ENCODE results near the gene STK39. TPM values are rescaled to one million over a fixed set of nuclear protein-coding genes. Genes with fewer than 3 reads are reported as not detected.

The STK39 gene
- total RNA-seq, 1 experiment from 2014 or later: 22.5 TPM

DNA sequence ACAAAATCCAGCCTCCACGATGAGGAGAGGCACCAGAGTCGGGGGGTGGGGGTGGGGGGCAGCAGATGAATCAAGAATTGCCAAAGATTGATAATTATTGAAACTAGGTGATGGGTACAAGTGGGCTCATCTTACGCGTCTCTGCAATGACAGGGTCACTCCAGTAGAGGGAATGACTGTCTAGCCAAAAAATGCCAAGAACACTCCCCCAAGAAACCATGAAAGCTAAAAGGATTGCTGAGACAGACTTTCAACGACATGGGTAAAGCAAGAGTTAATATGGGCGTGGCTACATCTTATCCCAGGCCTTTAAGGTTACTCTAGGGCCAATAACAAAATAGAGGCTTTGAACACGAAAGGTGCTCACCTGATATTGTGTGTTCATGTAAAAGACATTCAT lies 86.5 kb downstream of the STK39 start:
- DNase-seq (ENCODE audit: low read depth): peak; percentile 8

DNA sequence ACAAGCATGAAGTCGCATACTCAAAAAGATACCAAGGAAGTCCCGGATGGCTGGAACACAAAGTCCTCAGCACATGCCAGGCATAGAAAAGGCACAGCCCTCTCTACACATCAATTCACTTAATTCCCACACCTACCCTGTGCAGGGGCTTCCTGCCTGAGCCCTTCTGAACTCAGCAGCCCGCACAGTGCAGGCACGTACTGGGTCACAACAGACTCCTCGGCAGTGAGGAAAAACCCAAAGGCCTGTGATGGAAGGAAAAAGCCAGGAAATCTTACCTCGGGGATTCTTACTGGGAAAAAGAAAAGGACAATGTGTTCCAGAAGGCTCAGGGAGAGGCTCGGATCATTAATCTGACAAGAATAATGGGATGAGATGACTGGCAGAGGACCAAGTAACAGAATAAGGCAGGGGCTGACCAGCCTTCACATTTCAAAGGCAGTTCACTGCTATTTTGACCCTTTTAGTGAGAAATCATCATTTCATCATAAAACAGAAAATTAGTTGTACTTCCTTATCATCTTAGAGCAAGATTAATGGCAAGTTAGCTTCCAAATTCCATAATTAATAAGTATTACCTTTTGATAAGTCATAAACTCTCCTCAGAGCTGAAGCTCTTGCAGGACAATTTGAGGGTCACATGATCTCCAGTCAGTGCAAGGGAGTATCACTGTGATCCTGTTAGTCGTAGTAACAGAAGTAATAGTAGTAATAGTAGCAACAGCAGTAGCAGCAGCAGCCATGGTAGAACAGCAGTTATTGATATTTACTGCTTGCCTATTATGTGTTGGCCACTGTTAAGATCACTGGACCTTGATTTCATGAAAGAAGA lies 87.4 kb downstream of the STK39 start:
- no peak for DNase-seq (ENCODE audit: low read depth)

DNA sequence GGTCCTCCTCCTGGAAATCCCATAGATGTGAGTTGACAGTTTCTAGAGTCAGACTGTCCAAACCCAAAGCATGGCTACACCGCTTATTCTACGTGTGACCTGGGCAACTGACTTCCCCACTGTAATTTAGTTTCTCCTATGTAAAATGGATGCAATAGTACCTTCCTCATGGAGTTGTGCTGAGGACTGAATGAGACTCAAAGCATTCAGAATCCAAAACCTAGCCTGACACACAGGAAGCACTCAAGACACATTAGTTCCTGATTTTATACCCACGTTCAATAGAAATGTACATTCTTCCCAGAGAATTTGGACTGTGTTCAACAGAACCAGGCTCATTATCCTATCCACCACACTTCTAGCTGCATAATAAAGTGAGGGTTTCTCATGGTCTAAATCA lies 88.8 kb downstream of the STK39 start:
- DNase-seq (ENCODE audit: low read depth): no peak

DNA sequence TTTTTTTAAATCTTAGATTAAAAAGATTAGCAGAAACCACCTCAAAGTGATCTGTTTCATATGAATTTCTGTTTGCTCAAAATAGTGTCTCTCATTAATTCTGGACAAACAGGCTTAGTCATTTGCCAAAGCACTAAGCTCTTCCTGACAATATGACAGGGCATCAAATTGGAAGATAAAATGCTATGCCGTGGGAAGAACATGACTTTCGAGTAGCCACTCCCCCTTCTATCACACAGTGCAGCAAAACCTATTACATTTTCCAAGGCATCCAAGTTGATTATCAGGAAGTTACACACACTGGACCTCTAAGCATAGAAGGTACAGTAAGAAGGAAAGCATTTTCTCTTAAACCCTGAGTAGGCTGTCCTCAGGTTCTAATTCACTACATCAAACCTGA lies 89.5 kb downstream of the STK39 start:
- DNase-seq (ENCODE audit: low read depth): no peak

DNA sequence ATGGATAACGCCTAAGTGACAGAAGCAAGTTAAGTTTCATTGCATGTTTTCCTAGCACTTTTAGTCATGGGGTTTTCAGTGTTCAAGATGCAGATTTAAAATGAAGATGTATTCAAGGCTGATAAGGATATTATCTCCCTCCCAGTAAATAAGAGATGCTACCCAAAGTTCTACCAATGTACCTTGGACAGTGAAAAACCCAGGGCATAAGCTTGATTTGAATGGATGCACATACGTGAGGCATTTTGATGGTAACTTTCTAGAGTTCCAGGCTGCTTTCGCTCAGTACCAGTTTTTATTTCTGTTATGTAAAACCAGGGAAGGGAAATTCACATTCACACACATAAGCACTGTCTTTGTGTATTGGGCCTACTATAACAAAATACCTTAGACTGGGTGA lies 90.3 kb downstream of the STK39 start:
- DNase-seq (ENCODE audit: low read depth): no peak

DNA sequence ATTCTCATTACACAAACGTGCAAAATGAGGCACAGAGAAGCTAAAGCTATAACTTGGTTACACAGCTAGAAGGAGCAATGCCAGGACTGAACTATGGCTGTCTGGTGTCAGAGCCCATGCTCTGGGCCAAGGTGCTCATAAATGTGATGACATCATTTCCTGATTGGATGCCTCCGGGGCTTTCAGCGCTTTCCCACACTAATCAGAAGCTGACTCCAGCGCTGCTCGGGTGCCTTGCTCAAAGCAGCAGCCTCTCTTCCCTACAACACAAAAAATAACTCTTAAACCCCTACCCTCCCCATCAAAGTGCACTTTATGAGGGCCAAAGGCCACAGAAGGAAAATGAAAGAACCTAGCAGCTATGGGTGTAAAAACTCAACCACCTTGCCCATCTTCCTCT lies 90.7 kb downstream of the STK39 start:
- peak; percentile 82 for DNase-seq (ENCODE audit: low read depth)

DNA sequence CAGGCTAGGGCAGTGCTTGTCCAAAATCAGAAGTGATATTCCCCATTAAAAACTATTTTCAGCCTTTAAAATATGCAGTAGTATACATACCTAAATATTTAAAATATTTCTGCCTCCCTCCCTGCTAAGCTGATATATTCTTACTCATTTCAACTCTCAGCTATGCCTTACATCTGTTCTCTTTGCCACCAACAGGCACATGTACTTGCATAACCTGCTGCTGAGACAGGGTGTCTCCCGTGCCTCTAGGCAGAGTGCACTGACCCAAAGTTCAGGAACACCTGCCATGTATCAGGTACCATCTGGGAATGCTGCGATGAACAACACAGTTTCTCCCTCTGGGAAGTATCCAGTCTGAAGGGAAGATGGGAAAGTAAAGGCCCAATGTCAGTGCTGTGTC lies 91.7 kb downstream of the STK39 start:
- DNase-seq (ENCODE audit: low read depth): no peak

DNA sequence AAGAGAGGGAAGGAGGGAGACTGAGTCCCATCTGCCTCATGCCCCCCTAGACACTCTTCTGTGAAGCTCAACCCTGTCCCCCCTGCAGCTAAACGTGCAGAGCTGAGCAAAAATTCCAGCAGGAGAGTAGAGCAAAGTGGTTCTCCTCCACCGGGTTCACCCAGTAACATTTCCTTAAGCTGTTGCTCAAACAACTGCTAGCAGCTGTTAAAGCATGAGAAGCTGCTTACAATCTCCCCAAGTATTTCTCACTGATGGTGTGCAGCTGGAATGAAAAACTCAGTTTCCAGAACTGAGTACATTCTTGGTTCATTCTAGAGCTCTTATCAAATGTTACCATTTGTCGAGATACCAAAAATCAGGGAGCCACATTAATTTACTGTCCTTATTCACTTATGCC lies 92.3 kb downstream of the STK39 start:
- no peak for DNase-seq (ENCODE audit: low read depth)

DNA sequence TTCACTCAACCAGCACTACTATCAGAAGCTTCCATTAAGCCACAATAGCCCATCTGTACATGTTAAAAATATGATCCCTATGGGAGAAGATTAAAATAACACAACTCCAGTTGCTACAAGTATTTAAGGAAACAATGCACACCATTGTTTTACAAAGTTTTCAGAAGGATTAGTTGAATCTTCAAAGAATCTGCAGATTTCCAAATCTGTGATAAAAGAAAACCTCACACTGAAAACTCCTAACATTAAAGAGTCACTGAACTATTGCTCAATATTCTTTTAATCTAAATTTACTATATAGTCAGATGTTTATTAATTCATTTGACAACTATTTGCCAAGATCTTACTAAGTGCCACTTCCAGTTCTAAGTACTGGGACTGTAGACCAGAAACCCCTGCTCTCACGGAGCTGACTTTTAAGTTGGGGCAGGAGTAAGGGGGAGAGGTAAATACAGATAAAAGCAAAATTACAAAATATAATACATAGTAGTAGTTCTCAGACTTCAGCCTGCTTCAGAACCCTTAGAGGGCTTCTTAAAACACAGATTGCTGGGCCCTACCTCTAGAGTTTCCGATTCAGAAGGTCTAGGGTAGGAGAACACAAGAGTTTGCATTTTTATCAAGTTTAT lies 94.4 kb downstream of the STK39 start:
- DNase-seq (ENCODE audit: low read depth): no peak

DNA sequence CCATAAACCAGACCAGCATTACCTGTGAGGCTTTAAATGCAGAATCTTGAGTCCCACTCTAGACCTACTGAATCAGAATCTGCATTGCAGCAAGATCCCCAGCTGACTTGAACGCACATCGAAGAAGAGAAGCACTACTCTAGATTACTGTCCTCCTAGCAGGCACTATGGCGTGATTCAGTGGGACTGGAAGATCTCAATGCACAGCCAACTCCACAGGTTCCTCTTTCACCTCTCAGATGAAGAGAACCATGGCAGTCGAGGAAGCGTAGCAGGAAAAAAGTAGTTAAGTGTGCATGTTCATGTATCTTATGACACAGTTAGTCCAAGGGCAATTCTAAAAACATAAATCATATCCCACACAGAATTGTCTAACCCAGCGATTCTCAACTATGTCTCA lies 97.4 kb downstream of the STK39 start:
- DNase-seq (ENCODE audit: low read depth): no peak

DNA sequence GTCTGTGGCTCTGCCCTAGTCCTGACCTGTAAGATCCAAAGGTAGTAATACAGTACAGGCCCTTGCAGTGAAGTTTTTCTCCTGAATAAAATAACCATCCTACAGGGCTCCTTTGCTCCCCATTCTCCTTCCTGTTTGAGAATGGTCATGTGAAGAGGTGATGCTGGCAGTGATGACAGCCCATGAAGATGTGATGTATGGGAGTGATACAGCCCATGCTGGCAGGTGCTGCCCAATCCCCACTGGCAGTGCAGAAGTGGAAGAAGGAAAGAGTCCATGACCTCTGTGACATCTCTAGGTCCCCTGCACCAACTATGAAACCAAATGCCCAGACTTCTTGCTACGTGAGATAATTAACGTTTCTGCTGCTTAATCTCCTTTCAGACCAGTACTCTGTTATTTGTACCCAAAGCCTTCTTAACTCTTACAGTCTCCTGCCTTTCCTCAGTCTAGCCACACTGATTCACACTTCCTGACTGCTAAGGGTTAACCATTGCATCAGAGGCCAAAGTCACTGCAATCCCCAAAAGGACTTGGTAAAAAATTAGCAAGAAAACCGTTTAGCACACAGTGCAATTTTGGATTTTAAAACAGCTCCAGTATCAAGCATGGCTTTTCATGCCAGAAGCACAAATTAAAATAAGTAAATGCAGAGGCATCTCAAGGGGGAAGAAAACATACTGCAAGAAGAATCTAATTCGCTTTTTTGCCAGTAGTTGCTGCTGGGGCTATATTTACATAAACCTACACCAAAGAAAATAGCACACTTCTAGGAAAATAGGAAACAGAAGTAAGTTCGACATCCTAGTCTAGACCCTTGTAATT lies 98.0 kb downstream of the STK39 start:
- no peak for DNase-seq (ENCODE audit: low read depth)

DNA sequence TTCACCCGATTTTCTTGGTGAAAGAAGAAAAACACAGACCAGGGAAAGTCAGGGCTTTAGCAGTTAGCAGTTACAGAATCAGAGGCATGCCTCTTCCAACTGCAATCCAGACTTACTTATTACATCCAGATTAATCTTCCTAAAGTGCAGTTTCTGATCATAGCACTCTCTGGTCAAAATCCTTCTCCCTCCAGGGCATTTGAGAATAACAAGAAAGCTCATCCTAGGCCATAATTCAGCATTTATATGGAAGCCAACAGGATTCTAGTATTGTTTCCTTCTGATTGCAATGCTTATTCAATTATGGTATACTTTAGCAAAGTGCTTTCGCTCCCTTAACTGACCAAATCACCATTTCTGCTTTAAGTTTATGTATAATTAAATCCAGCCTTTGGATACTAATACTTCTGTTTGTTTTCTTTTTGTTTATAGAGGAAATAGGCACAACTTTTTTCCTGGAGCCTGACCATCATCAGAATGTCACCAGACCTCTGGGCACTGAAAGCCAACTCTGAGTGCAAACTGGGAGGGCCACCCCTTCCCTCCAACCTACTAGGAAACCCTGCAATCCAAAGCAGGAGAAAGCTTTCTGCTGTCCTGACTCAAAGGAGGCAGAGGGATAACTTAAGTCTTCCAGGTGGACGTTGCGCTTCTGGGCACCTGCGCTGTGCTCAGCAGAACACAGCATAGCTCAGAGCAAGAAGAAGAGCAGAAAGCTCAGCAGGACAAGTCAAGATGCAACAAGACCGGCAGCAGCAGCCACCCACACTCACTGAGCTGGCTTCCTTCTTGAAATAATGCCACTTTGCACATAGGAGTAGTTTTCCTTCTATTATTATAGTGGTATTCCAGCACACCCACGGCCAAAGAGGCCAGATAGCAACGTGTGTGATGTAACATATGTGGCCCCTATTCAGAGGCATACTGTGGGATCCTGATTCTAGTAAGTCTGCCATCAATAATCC lies 99.3 kb downstream of the STK39 start:
- DNase-seq (ENCODE audit: low read depth): no peak

DNA sequence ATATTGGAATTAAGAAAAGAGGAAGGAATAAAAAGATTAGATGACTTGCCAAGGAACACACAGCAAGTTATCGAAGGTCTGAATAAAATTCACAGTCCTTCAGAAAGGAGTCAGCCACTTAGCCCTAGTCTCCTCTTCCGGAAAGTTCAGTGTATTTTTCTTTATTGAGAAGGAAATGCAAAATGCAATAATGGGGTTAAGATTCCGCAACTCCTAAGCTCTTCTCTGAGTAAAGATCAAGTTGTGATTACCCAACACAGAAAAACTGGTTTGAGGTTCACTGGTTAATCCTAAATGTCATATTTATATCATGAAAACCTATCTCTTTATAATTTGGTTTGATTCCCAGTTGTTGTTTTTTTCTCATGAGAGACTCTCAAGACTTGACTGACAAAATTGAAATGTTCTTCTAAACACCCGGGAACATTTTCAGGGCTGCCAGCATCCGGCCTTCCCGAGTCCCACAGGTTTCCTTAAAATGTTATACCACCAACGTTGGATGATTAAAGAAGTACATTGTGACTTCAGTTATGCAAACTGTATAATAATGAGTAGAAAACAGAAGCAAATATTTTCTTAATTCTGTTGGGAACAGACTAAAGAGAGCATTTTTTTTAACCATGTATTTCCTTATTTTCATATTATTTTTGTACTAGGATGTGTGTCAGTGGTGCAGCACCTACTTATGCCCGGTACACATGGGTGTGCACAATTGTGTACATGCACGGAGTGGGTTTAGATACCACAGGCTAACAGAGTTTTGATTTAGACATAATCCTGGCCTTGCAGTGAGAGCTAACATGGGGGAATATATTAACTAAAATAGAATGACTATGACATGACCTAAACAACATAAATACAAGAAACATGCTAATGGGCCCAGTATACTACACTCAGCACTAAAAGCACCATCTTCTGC lies 100.2 kb downstream of the STK39 start:
- no peak for DNase-seq (ENCODE audit: low read depth)

DNA sequence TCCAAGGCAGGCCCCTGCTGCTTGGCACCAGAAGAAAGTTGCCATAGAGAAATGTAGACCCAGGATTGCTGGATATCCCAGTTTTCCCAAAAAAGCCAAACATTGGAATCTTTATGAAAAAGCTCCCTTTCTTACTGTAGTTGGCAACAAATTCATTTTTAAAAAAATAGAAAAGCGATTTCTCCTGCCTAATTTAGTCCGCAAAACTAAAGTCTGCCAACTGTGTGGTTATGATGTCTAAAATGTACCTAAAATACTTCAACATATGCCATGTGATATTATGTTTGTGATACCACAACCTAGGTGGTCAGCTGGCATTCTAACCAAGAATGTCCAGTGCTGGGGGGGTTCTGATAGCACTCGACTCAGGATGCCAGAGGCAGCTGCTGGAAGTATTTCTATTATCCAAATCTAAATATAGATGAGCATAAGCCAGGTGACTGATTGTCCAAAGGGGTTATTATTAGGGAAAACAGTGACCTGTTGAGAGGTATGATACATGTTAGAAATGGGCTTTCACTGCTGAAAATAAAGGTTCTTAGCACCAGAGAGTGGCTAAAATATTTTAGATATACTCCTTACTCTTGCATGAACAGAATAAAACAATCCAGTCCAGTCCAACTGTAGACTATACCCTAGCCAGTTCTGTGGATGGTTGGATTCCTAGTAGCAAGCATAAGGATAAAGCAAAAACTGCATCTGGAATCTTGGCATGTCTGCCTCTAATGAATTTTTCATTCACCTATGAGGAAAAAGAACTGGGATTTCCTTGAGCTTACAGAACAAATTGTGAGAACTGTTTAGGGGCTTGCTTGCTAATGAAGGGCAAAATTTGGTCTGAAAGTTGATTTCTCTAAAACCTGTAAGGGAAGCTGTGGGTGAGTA lies 101.7 kb downstream of the STK39 start:
- DNase-seq (ENCODE audit: low read depth): no peak

DNA sequence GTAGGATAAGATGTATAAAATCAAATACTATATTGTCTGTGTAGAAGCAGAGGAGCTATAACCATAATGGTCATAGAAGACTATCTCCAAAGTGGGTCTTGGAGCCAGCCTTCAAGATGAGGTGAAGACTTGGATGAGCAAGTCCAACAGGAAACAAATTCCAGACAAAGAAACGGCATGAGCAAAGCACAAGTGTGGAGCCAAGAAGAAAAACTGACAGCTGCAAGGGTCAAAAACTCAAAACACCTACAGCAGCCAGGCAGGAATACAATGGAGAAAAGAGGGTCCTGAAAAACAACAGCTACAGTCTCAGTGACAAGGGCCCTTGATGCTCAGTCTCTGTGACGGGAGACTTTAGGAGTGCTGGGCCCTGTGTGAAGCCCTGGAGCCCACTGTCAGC lies 102.4 kb downstream of the STK39 start:
- DNase-seq (ENCODE audit: low read depth): no peak

DNA sequence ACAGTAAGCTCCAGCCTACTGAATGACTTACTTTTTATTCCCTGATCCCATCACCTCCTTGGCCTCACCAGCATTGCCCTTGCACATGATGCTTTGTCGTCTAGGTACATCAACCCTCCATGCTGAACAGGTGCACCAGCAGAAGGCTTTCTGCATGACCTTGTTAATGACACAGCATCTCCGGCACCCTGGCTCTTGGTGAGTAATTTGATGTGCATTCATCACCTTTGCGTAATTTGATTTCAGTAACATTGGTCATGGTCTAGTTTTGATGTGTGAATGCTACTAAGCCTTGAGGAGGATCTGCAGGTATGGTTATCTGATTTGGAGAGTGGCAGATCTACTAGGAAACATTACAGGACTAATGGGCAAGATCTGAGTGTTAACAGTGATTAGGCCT lies 103.6 kb downstream of the STK39 start:
- DNase-seq (ENCODE audit: low read depth): no peak

DNA sequence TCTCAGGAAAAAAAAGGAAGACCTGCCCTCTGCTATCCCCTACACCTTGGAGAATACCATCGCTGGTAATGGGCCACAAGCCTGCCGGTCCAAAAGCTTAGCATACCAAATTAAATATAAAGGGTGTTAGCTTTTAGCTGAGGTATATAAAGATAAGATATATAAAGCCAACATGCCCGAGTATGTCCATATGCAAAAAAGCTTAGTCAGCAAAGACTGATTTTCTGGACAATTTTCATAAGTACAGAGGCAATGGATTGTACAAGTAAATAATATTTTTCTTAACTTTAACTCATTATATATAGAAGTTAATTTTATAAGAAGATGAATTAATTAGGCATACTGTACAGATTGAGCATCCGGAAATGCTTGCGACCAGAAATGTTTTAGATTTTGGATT lies 106.5 kb downstream of the STK39 start:
- DNase-seq (ENCODE audit: low read depth): no peak

DNA sequence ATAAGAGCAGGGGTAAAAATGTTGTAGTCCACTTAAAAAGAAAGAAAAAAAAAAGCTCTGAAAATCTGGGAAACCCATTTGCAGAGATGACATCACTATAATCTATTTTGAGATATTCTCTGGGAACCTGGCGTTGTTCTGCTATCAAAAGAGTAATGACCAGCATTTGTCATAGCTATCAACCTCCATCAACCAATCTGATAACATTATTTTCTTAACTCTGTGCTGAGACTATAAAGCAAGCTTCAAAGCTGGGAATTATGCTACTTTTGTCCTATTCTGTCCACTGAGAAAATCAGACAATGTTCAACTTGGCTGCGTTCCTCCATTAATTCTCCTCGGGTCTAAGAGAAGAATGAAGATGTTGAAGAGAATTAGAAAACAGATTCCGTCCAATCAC lies 107.5 kb downstream of the STK39 start:
- DNase-seq (ENCODE audit: low read depth): no peak

DNA sequence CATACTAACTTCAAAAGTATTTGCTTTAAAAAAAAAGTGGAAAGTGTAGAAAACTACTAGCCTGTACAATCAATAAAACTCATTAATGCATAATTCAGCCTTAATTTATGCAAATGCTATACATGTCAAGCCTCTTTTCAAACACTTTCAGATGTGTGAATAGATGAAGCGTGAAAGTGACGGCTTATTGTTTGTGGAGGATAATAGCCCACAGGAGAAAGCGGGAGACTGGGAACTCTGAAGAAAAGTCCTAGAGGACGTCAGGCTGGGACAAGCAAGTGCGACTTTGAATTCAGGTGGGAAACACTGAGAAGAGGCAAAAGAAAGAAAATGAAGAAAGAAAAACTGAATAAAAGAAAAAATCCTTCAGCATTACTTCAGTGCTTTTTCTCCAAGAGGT lies 108.5 kb downstream of the STK39 start:
- DNase-seq (ENCODE audit: low read depth): no peak
